GM18517 (cell line): ENCODE data around the gene PLCXD1.
A peak's percentile ranks its signal among the peaks of the same experiment; 100 is the strongest.
"Not testable (repeated sequence)": the region's sequence is repeated elsewhere in the genome, so short reads cannot be mapped to it uniquely, and the experiment has no call there.

Source experiments
- ATAC-seq: cut with Tn5 transposase; IDR thresholded peaks from one replicate; pipeline ENCODE4 v1.9.1; 2021; ENCODE audit warnings: mild to moderate bottlenecking, moderate library complexity; ENCODE audit not compliant: unreplicated experiment

The PLCXD1 gene

DNA sequence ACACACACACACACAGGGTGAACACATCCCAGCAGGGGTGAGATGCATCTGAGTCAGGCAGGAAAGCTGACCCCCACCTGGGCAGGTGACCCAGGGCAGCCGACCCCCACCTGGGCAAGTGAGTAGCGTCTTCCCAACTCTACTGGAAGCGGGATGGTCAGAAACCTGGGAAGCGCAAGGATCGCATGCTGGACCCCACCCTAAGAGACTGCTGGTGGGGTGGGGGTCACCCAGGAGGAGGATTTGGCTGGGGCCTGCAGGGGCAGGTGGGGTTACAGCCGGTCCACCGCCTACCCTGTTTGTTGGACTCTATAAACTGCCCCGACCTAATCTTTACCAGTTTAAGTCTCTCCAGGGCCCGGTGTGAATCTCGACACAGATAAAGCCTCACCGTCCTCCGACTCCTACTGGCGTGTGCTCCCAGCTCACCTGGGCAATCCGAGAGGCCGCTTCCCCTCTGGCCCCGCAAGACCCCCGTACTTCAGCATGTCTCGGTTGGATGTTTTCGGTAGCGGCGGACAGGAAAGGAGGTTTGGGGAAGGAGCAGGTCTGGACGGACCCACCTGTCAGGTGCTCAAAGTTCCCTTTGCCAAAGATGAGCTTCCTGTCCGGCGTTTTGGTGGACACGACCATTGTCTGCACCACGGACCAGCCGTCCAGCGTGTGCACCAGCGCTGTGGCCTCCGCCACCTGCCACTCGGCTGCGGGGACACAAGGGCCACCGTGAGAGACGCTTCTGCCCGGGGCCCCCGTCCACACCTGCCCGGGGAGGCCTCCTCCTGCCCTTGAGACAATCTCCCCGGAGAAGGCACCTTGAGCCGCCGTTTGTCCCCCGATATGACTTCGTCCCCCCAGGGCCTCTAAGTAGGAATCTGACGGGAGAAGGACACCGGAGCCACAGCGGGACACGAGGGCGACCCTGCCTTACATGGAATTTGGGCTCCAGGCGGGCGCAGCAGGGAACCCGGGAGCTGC, 35.5 kb downstream of the PLCXD1 start:
- ATAC-seq = no peak

DNA sequence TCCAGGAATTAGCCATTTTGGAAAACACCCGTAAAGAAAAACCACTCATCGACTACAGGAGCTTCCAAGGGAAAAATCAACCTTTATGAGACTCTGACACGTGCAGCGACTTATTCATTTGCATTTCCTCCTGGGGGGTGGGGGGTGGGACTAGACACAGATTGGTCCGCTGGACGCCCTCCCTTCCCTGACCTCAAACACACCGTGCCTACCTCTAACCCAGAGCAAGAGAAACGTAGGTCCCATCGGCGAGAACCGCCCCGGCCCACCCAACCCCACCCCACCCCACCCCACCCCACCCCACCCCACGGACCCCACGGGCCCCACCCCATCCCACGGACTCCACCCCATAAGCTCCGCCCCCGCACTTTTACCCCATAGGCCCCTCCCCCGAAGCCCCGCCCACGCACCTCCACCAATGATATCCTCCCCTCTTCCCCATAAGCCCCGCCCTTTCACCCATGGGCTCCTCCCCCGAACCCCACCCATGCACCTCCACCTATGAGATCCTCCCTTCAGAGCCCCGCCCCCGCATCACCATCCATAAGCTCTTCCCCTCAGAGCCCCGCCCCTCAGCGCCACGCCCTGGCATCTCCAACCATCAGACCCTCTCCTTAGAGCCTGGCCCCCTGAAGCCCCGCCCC, 36.4 kb downstream of the PLCXD1 start:
- no peak for ATAC-seq

GRCh38 chrX:318068-318738, 37.0 kb downstream of the PLCXD1 start:
- peak; percentile 74 for ATAC-seq

DNA sequence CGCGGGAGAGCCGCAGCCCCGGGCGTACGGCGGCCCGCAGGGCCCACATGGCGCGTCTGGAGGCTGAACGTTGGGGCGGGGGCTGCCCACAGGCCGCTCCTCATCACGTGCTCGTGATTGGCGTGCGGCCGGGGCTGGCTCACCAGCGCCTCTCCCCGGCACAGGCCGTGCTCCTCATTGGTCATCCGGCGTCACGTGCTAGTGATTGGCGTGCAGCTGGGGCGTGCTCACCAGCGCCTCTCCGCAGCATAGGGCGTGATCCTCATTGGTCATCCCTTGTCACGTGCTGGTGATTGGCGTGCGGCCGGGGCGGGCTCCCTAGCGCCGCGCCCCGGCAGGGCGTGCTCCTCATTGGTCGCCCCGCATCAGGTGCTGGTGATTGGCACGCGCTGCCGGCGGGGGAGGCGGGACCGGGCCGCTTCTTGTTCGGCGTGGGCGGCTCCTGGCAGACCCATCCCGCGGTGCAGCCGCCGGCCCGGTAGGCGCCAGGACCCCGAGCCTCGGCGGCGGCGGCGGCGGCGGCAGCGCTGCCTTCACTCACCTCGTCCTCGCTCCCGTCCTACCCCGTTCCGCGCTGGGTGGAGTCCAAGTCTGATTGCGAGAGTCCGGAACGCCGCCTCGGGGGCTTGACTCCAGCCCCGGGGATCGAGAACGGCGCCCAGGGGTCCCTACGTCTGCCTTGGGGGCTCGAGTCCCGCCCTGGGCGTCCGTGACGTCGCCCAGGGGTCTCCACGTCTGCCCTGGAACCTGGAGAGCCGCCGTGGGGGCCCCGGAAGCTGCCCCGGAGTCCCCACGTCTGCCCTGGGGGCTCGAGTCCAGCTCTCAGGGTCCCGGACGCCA, 37.8 kb downstream of the PLCXD1 start, which contains the start of gene GTPBP6:
TSS of gene GTPBP6 (minus strand) at position 58 of the 840 bp plus-strand sequence. CDS start at position 49, 9 bp downstream.
- ATAC-seq = peak; percentile 88

DNA sequence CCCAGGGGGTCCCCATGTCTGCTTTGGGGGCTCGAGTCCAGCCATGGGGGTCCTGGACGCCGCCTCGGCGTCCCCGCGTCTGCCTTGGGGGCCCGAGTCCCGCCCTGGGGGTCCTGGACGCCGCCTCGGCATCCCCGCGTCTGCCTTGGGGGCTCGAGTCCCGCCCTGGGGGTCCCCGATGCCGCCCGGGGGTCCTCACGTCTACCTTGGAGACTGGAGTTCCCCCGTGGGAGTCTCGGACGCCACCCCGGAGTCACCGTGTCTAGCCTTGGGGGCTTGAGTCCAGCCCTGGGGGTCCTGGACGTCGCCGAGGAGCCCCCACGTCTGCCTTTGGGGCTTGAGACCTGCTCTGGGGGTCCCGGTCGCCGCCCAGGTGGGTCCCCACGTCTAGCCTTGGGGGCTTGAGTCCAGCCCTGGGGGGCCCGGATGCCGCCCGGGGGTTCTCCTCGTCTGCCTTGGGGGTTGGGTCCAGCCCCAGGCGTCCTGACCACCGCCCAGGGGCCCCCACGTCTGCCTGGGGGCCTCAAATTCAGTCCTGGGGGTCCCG, 38.5 kb downstream of the PLCXD1 start:
- no peak for ATAC-seq

DNA sequence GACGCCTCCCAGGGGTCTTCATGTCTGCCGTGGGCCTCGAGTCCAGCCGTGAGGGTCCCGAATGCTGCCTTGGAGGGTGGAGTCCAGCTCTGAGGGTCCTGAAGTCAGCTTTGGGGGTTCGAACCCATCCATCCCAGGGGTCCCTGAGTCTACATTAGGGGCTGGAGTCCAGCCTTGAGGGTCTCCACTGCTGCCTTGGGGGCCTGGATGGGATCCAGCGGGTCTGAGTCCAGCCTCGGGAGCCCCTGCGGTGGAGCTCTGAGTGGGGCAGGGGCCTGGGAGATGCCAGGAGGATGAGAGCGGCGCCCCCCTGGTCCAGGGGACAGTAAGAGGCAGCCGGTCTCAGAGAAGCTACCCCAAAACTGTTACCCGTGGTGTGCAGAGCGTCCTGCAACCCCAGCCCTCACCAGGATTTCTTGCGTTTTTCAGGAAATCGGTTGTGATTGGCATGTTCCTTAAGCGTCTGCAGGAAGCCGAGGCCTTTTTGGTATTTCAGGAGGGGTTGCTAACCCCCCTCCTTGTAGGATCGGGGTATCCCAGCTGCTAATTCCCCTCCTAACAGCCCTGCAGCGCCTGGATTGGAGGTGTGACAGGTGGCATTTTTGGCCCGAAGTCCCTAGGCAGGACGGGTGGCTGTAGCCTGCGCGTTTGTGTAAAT, 39.1 kb downstream of the PLCXD1 start:
- ATAC-seq = no peak

- no peak for ATAC-seq
Measured at GRCh38 chrX:323721-324628, 42.8 kb downstream of the PLCXD1 start.

DNA sequence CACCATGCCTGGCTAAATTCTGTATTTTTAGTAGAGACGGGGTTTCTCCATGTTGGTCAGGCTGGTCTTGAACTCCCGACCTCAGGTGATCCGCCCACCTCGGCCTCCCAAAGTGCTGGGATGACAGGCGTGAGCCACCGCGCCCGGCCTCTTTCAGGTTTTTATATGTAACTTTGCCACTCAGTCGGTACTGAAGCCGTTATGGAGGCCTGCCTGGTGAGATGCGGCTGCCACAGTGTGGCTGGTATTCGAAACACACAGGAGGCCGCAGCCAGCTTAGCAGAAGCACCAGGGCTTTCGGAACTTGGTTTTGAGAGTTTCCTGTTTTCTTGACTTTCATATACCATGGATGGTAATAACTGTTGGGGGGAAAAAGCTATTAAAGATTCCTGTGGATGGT, 43.5 kb downstream of the PLCXD1 start:
- ATAC-seq = not testable (repeated sequence)

- ATAC-seq = no peak
Measured at GRCh38 chrX:327660-328126, 46.5 kb downstream of the PLCXD1 start.

- no peak for ATAC-seq
Measured at GRCh38 chrX:329291-329910, 48.2 kb downstream of the PLCXD1 start.

DNA sequence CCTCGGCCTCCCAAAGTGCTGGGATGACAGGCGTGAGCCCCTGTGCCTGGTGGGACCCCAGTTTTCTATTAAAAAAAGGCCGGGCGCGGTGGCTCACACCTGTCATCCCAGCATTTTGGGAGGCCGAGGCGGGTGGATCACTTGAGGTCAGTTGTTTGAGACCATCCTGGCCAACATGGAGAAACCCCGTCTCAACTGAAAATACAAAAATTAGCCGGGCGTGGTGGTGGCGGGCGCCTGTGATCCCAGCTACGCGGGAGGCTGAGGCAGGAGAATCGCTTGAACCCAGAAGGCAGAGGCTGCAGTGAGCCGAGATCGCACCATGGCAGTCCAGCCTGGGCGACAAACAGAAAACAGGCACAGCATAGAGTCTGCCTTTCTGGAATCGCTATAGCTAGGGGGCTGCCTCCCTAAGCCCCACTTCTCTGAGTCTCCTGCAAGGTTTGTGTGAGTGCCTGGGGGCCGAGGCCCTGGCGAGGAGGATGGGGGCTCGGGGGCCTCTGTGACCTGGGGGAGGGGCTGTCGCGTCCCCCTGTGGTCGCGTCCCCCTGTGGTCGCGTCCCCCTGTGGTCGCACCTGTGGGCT, 49.1 kb downstream of the PLCXD1 start:
- ATAC-seq = not testable (repeated sequence)

GRCh38 chrX:330726-331150, 49.6 kb downstream of the PLCXD1 start:
- ATAC-seq = no peak

DNA sequence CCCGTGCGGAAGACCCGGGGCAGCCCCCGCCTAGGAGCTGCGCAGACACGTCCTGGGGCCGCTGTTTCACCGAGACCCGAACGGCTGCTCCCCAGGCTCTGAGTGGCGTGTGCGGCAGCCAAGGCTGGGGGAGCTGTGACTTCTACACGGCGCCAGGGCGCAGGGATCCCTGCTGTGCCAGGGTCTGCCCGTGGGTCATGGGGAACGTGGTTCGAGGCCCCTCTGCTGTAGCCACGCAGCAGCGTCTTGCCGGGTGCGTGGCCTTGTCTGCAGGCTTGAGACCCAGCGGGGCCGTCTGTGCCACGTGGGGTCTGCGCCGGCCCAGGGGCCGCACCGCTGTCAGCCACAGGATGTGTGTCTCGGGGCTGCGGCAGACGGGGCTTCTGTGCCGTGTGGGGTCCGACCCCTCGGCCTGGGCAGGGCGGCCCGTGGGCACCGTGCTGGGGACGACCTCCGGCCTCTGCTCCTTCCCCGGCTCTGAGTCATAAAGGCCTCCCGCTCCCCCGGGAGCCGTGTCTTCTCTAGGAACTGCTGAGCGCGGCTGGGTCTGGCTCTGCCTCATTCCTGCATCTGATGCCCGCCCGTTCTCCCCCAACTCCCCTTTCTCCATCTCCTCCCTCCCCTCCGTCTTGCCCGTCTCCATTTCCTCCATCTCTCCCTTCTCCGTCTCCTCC, 50.1 kb downstream of the PLCXD1 start:
- no peak for ATAC-seq

DNA sequence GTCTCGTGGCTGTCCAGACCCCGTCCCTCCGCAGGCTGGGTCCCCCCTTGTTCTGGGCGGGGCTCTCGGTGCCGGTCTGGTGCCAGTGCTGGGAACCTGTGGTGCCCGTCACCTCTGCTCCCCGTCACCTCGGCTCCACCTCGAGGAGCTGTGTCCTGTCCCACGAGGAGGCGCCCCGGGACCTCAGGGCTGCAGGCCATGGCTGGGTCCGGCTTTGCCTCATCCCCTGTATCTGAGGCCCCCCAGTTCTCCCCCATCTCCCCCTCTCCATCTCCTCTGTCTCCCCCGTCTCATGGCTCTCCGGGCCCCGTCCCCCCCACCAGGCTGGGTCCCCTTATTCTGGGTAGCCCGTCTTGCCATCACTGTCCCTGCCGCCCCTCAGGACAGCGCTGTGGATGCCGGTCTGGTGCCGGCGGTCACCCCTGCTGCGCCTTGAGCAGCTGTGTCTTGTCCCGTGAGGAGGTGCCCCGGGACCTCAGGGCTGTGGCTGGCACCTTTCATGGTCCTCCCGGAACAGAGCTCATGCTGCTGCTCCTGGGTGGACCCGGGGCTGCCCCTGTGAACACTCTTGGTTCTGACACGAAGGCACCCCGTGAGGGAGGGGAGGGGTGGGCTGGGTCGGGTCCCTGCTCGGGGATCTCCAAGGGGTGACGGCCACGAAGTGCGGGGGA, 50.8 kb downstream of the PLCXD1 start:
- ATAC-seq = no peak

DNA sequence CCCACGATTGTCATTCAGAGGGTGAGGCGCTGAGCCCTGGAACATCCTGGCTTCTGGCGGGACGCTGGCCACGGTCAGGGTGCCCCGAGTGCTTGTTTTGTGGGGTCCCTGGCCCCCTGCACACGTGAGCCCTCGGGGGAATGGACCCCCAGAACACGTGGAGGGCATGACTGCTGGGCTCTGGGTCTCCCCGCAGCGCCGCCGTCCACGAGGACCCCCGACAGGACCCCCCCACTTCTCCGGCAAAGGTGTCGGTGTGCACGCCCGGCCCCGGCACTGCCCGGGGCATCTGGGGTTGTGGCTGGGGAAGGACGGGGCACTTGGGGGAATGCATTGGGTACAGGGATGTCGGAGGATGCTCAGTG, 51.3 kb downstream of the PLCXD1 start:
- ATAC-seq = no peak

DNA sequence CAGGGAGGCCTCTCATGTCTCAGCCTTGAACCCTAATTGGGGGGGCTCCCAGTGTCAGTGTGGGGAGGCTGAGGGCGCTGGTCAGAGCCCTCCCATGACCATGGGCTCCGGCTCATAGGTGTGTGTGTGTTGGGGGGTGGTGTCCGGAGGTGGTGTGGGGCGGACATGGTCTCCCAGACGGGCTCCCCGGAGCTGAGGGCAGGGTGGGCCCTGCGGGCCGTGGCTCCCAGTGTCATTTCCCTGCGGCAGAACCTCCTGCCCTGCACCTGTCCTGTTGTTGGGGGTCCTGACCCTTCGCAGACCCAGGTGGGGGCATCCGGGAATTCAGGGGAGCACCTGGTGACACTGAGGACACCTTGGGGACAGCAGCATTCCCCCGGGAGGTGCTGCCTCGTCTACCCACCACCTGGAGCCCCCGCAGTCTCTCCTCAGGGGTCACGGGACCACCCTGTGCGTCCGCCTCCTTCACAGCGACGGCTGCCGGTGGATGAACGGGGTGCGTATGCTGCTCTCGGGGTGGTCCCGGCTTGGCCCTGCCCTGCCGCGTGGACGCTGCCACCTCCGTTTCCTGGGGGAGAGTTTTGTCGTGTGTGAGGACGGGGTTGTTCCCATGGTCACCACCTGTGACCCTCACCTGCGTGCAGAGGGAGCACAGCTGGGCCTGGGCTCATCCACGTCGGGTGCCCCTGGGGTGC, 51.9 kb downstream of the PLCXD1 start:
- no peak for ATAC-seq
